Osteoblast (primary cell): Measurements from ENCODE around the gene SPHK2. TPM values are rescaled to one million over a fixed set of nuclear protein-coding genes. Genes with fewer than 3 reads are reported as not detected.

Experiments
- DNase-seq: peaks from one replicate; pipeline ENCODE4 v3.0.0; 2011; ENCODE audit warnings: low spot score, mixed read lengths; ENCODE audit not compliant: insufficient read length; ENCODE audit errors: missing footprints
- H2AFZ ChIP-seq: 2 replicates; pipeline ENCODE4 v1.6.0; 2011; ENCODE audit warnings: mild to moderate bottlenecking, low read length
- H3K27ac ChIP-seq: 2 replicates; pipeline ENCODE4 v1.5.1; 2011; ENCODE audit warnings: mild to moderate bottlenecking, low read depth, low read length, moderate library complexity
- H3K27me3 ChIP-seq: 2 replicates; pipeline ENCODE4 v1.6.0; 2012; ENCODE audit warnings: mild to moderate bottlenecking, control low read depth, inconsistent platforms, low read length, moderate library complexity; ENCODE audit not compliant: insufficient read depth
- H3K36me3 ChIP-seq: 2 replicates; pipeline ENCODE4 v1.5.1; 2011; ENCODE audit warnings: mild to moderate bottlenecking, low read length, control low read depth, moderate library complexity; ENCODE audit not compliant: insufficient read depth
- H3K4me1 ChIP-seq: 2 replicates; pipeline ENCODE4 v1.5.1; 2011; ENCODE audit warnings: mild to moderate bottlenecking, low read length, control low read depth, moderate library complexity; ENCODE audit not compliant: insufficient read depth
- H3K4me2 ChIP-seq: 2 replicates; pipeline ENCODE4 v1.6.0; 2011; ENCODE audit warnings: mild to moderate bottlenecking, low read length; ENCODE audit not compliant: insufficient read depth
- H3K4me3 ChIP-seq: fragments of 200-600 bp; sonication (generic); 3 replicates; pipeline ENCODE4 v1.5.1; 2012; ENCODE audit warnings: mild to moderate bottlenecking, low read length, inconsistent platforms; ENCODE audit not compliant: insufficient read depth
- H3K79me2 ChIP-seq: 2 replicates; pipeline ENCODE4 v1.6.0; 2012; ENCODE audit warnings: mild to moderate bottlenecking, low read length, control low read depth, inconsistent platforms; ENCODE audit not compliant: insufficient read depth
- H3K9me3 ChIP-seq: 2 replicates; pipeline ENCODE4 v1.5.1; 2011; ENCODE audit warnings: low read depth, low read length, control low read depth
- H4K20me1 ChIP-seq: 2 replicates; pipeline ENCODE4 v1.6.0; 2012; ENCODE audit warnings: mild to moderate bottlenecking, low read length, control low read depth; ENCODE audit not compliant: insufficient read depth
- CTCF ChIP-seq: IDR thresholded peaks from 2 replicates; pipeline ENCODE4 v1.5.1; 2011; ENCODE audit warnings: mild to moderate bottlenecking, low read depth, low read length, moderate library complexity; ENCODE audit errors: extremely low read depth
- total RNA-seq: library from RNA; depleted of rRNA; stranded (reverse); fragments of >200 nt; gene quantifications from 2 replicates; pipeline ENCODE4 v1.2.3, GENCODE V29; 2012

Gene SPHK2
- total RNA-seq, 1 donor: 13.0 TPM

- H3K4me2 ChIP-seq: peak overlapping the region; percentile 64
- H2AFZ ChIP-seq: peak overlapping the region; percentile 46
- H4K20me1 ChIP-seq: no peaks in the 10 kb centered on the region
- H3K4me3 ChIP-seq: peak overlapping the region; percentile 5
- peaks cover 2% of the 10 kb centered on the region for H3K27me3 ChIP-seq
- no peaks in the 10 kb centered on the region for H3K9me3 ChIP-seq
- no peaks in the 10 kb centered on the region for H3K36me3 ChIP-seq
- H3K79me2 ChIP-seq: no peaks in the 10 kb centered on the region
- peak; percentile 99 for DNase-seq
- peak overlapping the region; percentile 0 for H3K27ac ChIP-seq
- TF ChIP-seq CTCF: no peak
- peaks cover 15% of the 10 kb centered on the region for H3K4me1 ChIP-seq
Measured at GRCh38 chr19:48660852-48661710, 41.8 kb downstream of the SPHK2 start.

DNA sequence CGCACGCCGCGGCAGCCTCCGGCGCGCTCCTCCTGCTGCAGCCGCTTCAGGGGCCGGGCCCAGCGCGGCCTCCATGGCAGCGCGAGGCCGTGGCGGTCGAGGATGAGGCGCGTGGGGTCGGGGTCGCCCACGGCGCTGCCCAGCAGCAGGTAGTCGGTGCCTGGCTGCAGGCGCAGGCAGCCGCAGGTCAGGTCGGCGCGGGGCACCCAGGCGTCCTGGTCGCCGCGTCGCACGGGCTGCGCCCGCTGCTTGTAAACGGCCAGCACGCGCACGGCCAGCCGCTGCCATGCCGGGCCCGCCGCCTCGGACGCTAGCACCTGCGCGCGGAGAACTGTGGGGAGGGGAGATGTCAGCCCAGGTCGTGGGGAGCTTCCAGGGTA lies 42.4 kb downstream of the SPHK2 start:
- Histone ChIP-seq H3K79me2 (no peaks in the 10 kb centered on the region), H4K20me1 (no peaks in the 10 kb centered on the region), H3K4me3 (no peak overlapping the region), H3K4me2 (no peak overlapping the region), H3K36me3 (no peaks in the 10 kb centered on the region), H3K9me3 (no peaks in the 10 kb centered on the region), H2AFZ (no peak overlapping the region), H3K27ac (no peak overlapping the region), H3K4me1 (peaks cover 13% of the 10 kb centered on the region), H3K27me3 (peaks cover 2% of the 10 kb centered on the region)
- DNase-seq: peak; percentile 50
- no peak for TF ChIP-seq CTCF

DNA sequence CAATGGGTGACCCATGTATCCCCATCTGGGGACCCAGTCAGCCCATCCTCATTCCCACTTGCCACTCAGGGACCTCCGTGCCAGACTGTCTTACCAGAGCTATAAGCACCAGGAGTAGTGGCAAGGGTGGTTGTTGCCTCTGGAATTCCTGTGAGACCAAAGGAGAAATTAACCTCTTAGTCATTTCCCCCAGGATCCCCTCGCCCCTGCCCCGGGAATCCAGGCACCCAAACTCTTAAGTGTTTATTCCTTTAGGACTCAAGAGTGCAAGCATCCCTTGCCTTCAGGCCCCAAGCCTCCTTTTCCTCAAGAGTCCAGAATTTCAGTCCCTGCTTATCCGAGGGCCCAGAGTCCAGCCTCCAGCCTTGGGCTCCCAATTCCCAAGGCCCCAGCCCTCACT lies 44.4 kb downstream of the SPHK2 start:
- peaks cover 2% of the 10 kb centered on the region for H3K27me3 ChIP-seq
- H4K20me1 ChIP-seq: no peaks in the 10 kb centered on the region
- H3K27ac ChIP-seq: no peak overlapping the region
- no peak overlapping the region for H3K4me3 ChIP-seq
- no peak overlapping the region for H3K4me2 ChIP-seq
- TF ChIP-seq CTCF: no peak
- no peaks in the 10 kb centered on the region for H3K36me3 ChIP-seq
- H3K4me1 ChIP-seq: peaks cover 3% of the 10 kb centered on the region
- no peaks in the 10 kb centered on the region for H3K79me2 ChIP-seq
- peak; percentile 88 for DNase-seq
- H2AFZ ChIP-seq: no peak overlapping the region
- no peaks in the 10 kb centered on the region for H3K9me3 ChIP-seq

DNA sequence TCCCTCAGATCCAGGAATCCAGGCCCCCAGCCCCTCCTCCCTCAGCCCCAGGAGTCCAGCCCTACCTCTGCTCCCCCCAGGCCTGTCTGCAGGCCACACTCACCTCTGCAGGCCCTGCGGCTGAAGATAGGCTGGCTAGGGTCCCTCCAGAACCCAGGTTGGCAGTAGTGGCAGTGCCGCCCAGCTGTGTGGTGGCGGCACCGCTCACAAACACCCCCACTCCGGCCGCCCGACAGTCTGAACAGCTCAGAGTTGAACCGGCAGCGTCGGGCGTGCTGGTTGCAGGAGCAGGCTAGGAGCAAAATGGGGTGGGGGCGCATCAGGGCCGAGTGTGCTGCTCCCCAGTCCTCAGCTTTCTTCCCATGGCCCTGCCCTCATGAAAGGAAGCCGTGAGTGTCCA lies 45.2 kb downstream of the SPHK2 start:
- Histone ChIP-seq H3K79me2 (no peaks in the 10 kb centered on the region), H2AFZ (no peak overlapping the region), H3K27me3 (peaks cover 2% of the 10 kb centered on the region), H3K9me3 (no peaks in the 10 kb centered on the region), H3K36me3 (no peaks in the 10 kb centered on the region), H3K4me1 (peaks cover 3% of the 10 kb centered on the region), H4K20me1 (no peaks in the 10 kb centered on the region), H3K4me2 (no peak overlapping the region), H3K27ac (no peak overlapping the region), H3K4me3 (no peak overlapping the region)
- no peak for TF ChIP-seq CTCF
- peak; percentile 52 for DNase-seq
